ENCODE measurements around the gene PYROXD2. TPM values are rescaled to one million over a fixed set of nuclear protein-coding genes. Genes with fewer than 3 reads are reported as not detected.

PYROXD2 gene
- total RNA-seq, 2 experiments from 2014 or later, result 8.5 to 9.8 TPM

DNA sequence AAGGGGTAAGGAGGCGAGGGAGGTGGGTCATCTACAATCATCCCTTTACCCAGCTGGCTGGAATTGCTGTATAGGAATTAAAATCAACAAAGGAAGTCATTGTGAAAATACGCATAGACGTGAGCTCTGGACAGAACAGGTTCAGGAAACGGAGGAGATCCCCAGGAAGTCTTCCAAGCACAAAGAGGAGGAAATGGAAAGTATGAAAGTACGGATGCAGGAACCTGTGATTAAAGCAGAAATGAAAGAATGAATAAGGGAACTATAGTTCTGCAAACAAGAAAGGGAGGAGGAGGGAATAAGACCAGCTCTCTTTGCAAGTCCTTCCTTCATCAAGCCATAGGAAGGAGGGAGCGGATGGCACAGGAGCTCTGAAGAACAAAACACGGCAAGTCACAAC, 61.8 kb downstream of the PYROXD2 start:
- ATAC-seq (ENCODE audit: poor library complexity) (no peak), DNase-seq (no peak)
- H3K36me3 Mint-ChIP-seq (ENCODE audit: low read depth), result no peaks in the 10 kb centered on the region
- CTCF ChIA-PET, result no interaction called here
- no peak for TF ChIP-seq CTCF (IDR thresholded peaks at IDR 0.05)
- H3K27me3 ChIP-seq (ENCODE audit: control insufficient read depth in 1 of 2, insufficient read depth in 2 of 2, low read length in 2 of 2), result peaks cover 12 to 35% of the 10 kb centered on the region in 2 experiments
- no peaks in the 10 kb centered on the region for H3K36me3 ChIP-seq (ENCODE audit: insufficient read depth, low read length)
- H3K27me3 Mint-ChIP-seq, result peaks cover 77% of the 10 kb centered on the region
- intact Hi-C loops (cut with DNase I, micrococcal nuclease), result no loop called here
- H3K9me3 Mint-ChIP-seq, result peaks cover 2% of the 10 kb centered on the region
- H3K4me1 Mint-ChIP-seq (ENCODE audit: low read depth), result no peaks in the 10 kb centered on the region
- no peak overlapping the region for H3K27ac ChIP-seq (ENCODE audit: low read depth in 1 of 2, low read length in 2 of 2)
- no peak overlapping the region for H3K4me3 ChIP-seq (ENCODE audit: low read length)
- H3K27ac Mint-ChIP-seq, result no peak overlapping the region
- H3K4me3 Mint-ChIP-seq, result no peak overlapping the region
- H3K9me3 ChIP-seq (ENCODE audit: control insufficient read depth in 1 of 2, insufficient read depth in 1 of 2, low read length in 2 of 2), result no peaks in the 10 kb centered on the region
- POLR2A ChIA-PET, result no interaction called here
- H3K4me1 ChIP-seq (ENCODE audit: insufficient read depth, low read length), result no peaks in the 10 kb centered on the region

GRCh38 chr10:98351831-98352402, 63.1 kb downstream of the PYROXD2 start:
- peaks cover 4% of the 10 kb centered on the region in 2 experiments for H3K9me3 ChIP-seq (ENCODE audit: control insufficient read depth in 1 of 2, insufficient read depth in 1 of 2, low read length in 2 of 2)
- ChIA-PET POLR2A (no interaction called here), CTCF (no interaction called here)
- H3K36me3 Mint-ChIP-seq (ENCODE audit: low read depth), result no peaks in the 10 kb centered on the region
- H3K9me3 Mint-ChIP-seq, result peaks cover 6% of the 10 kb centered on the region
- no peak overlapping the region for H3K27ac ChIP-seq (ENCODE audit: low read depth in 1 of 2, low read length in 2 of 2)
- H3K27me3 ChIP-seq (ENCODE audit: control insufficient read depth in 1 of 2, insufficient read depth in 2 of 2, low read length in 2 of 2), result peaks cover 12 to 23% of the 10 kb centered on the region in 2 experiments
- DNase-seq, result no peak
- intact Hi-C loops (cut with DNase I, micrococcal nuclease), result no loop called here
- no peak overlapping the region for H3K27ac Mint-ChIP-seq
- no peak overlapping the region for H3K4me3 Mint-ChIP-seq
- H3K36me3 ChIP-seq (ENCODE audit: insufficient read depth, low read length), result no peaks in the 10 kb centered on the region
- TF ChIP-seq CTCF (IDR thresholded peaks at IDR 0.05), result no peak
- H3K4me3 ChIP-seq (ENCODE audit: low read length), result no peak overlapping the region
- no peaks in the 10 kb centered on the region for H3K4me1 Mint-ChIP-seq (ENCODE audit: low read depth)
- no peaks in the 10 kb centered on the region for H3K4me1 ChIP-seq (ENCODE audit: insufficient read depth, low read length)
- peaks cover 81% of the 10 kb centered on the region for H3K27me3 Mint-ChIP-seq
- no peak for ATAC-seq (ENCODE audit: poor library complexity)

- no peaks in the 10 kb centered on the region for H3K4me1 ChIP-seq (ENCODE audit: insufficient read depth, low read length)
- Mint-ChIP-seq H3K4me1 (ENCODE audit: low read depth) (no peaks in the 10 kb centered on the region), H3K4me3 (no peak overlapping the region), H3K27ac (no peak overlapping the region), H3K9me3 (peaks cover 9% of the 10 kb centered on the region), H3K27me3 (peaks cover 71% of the 10 kb centered on the region), H3K36me3 (ENCODE audit: low read depth) (no peaks in the 10 kb centered on the region)
- POLR2A ChIA-PET, result no interaction called here
- ATAC-seq (ENCODE audit: poor library complexity), result no peak
- intact Hi-C loops (cut with DNase I, micrococcal nuclease), result no loop called here
- TF ChIP-seq CTCF (IDR thresholded peaks at IDR 0.05), result no peak
- no peaks in the 10 kb centered on the region for H3K36me3 ChIP-seq (ENCODE audit: insufficient read depth, low read length)
- H3K27ac ChIP-seq (ENCODE audit: low read depth in 1 of 2, low read length in 2 of 2), result no peak overlapping the region
- H3K4me3 ChIP-seq (ENCODE audit: low read length), result no peak overlapping the region
- CTCF ChIA-PET, result no interaction called here
- peaks cover 8 to 10% of the 10 kb centered on the region in 2 experiments for H3K9me3 ChIP-seq (ENCODE audit: control insufficient read depth in 1 of 2, insufficient read depth in 1 of 2, low read length in 2 of 2)
- DNase-seq, result no peak
- peaks cover 10 to 18% of the 10 kb centered on the region in 2 experiments for H3K27me3 ChIP-seq (ENCODE audit: control insufficient read depth in 1 of 2, insufficient read depth in 2 of 2, low read length in 2 of 2)
These were observed 65.5 kb downstream of the PYROXD2 start for GRCh38 chr10:98349508-98349922.
